ENCODE data around the gene STYX. TPM values are rescaled to one million over a fixed set of nuclear protein-coding genes. Genes with fewer than 3 reads are reported as not detected.

Gene STYX
- total and polyA plus RNA-seq, 2 of the 8 experiments (the other 6 are each of a cell fraction or from before 2014, with no cell fraction given) = 8.3 to 29.0 TPM

GRCh38 chr14:52706724-52707706 is 23.0 kb upstream of the STYX start, which contains the start of gene PSMC6:
Gene PSMC6, plus strand, starts transcription at chr14:52707200. Its CDS starts 20 bp downstream, at chr14:52707220.
- peak within 1 kb of the TSS; percentile 40 for H3K56ac ChIP-seq (replicated peaks; ENCODE audit: insufficient read length, low read depth, low read length)
- no peak within 1 kb of the TSS; the same call in 1 of the 2 replicates for H2AK5ac ChIP-seq (ENCODE audit: low read depth, low read length)
- H3K27ac ChIP-seq (ENCODE audit: low read depth, low read length) = peak within 1 kb of the TSS; percentile 94
- ChIA-PET CTCF (ENCODE audit: partially characterized antibody) (interaction anchor here (1.4 to 1.5 kb wide), 2 partner anchors 16 to 27 kb away, joined by 4 read pairs; no protein-coding TSS in a partner anchor), POLR2A (ENCODE audit: partially characterized antibody) (interaction anchor here (0.9 to 2.6 kb wide), 15 partner anchors 9 to 248 kb away, joined by 3 to 19 read pairs (median 4); partner anchors contain the start of genes ERO1A, GPR137C, STYX and TXNDC16)
- peak within 1 kb of the TSS; percentile 97; the same call in 1 of the 2 replicates for H4K8ac ChIP-seq (ENCODE audit: extremely low read depth, insufficient read depth, low read length)
- H3K23ac ChIP-seq (ENCODE audit: insufficient read length) = no peak within 1 kb of the TSS
- H4K91ac ChIP-seq (replicated peaks; ENCODE audit: insufficient read length, low read length) = peak within 1 kb of the TSS; percentile 71
- no peaks in the 10 kb centered on the region for H3K79me1 ChIP-seq (ENCODE audit: low read depth, low read length)
- H2BK5ac ChIP-seq (ENCODE audit: low read depth, low read length) = peak within 1 kb of the TSS; percentile 96
- H2AFZ ChIP-seq (ENCODE audit: low read length) = peak within 1 kb of the TSS; percentile 97
- H3K79me2 ChIP-seq (ENCODE audit: control insufficient read depth in 1 of 2, insufficient read depth in 2 of 2, low read length in 2 of 2) = peaks cover 11 to 28% of the 10 kb centered on the region in 2 experiments; a peak in 3 of 4 replicates
- H3K4me1 ChIP-seq (replicated peaks in 1 of 4; ENCODE audit: control insufficient read depth in 3 of 4, insufficient read depth in 4 of 4, low read length in 3 of 4) = peaks cover 0 to 3% (median 1%) of the 10 kb centered on the region in 4 experiments; a peak in 1 of 7 replicates
- no peak within 1 kb of the TSS for H3K14ac ChIP-seq (ENCODE audit: insufficient read length)
- peaks cover 2% of the 10 kb centered on the region; the same call in 1 of the 2 replicates for H3K23me2 ChIP-seq (ENCODE audit: low read depth, low read length)
- 8% methylated on average over 43 of the region's 43 CpGs; no CpG with 5 or more reads in 1 of the 2 experiments for WGBS, 2 experiments (ENCODE audit: extremely low coverage in 1 of 2, insufficient coverage in 1 of 2, insufficient read length in 1 of 2, insufficient replicate concordance in 2 of 2, low coverage in 1 of 2, low lambda C conversion rate in 2 of 2, missing lambda C conversion rate in 1 of 2)
- H3K9ac ChIP-seq (replicated peaks in 1 of 4; ENCODE audit: extremely low read depth in 1 of 4, low read depth in 3 of 4, low read length in 3 of 4) = peak within 1 kb of the TSS; percentile 90 to 98 (median 96)
- no peaks in the 10 kb centered on the region for H3K27me3 ChIP-seq (replicated peaks in 1 of 4; ENCODE audit: control insufficient read depth in 3 of 4, extremely low read depth in 1 of 4, insufficient read depth in 3 of 4, low read length in 3 of 4)
- H3K4me2 ChIP-seq (ENCODE audit: insufficient read depth in 1 of 2, low read depth in 2 of 2, low read length in 2 of 2) = peak within 1 kb of the TSS; percentile 55 to 77
- no peak for FAIRE-seq
- peak within 1 kb of the TSS; percentile 85 to 99 (median 94) for H3K4me3 ChIP-seq (ENCODE audit: extremely low read depth in 1 of 4, insufficient read depth in 2 of 4, low read depth in 3 of 4, low read length in 4 of 4)
- H3K36me3 ChIP-seq (ENCODE audit: control insufficient read depth in 2 of 4, insufficient read depth in 4 of 4, low read length in 3 of 4) = peaks cover 0 to 30% (median 8%) of the 10 kb centered on the region in 4 experiments; a peak in 7 of 8 replicates
- H3K9me3 ChIP-seq (ENCODE audit: insufficient read depth in 2 of 2, low read depth in 1 of 2, low read length in 1 of 2) = no peaks in the 10 kb centered on the region
- peak; percentile 68 to 92 for DNase-seq (ENCODE audit: low read depth in 1 of 2, low spot score in 2 of 2)
- H3K4ac ChIP-seq (replicated peaks; ENCODE audit: insufficient read length, low read depth, low read length) = peak within 1 kb of the TSS; percentile 33
- H4K5ac ChIP-seq (ENCODE audit: insufficient read length, low read depth, low read length) = peak within 1 kb of the TSS; percentile 52
- no peak within 1 kb of the TSS for H2BK120ac ChIP-seq (replicated peaks; ENCODE audit: low read depth, low read length)
- no peak within 1 kb of the TSS for H2BK20ac ChIP-seq (ENCODE audit: low read length)
- H2BK12ac ChIP-seq (ENCODE audit: low read depth, low read length) = no peak within 1 kb of the TSS
- H4K20me1 ChIP-seq (replicated peaks in 1 of 2; ENCODE audit: control insufficient read depth in 1 of 2, insufficient read depth in 2 of 2, low read length in 2 of 2) = no peaks in the 10 kb centered on the region
- H2BK15ac ChIP-seq (ENCODE audit: low read length) = no peak within 1 kb of the TSS
- H3K18ac ChIP-seq (ENCODE audit: extremely low read depth, low read length) = no peak within 1 kb of the TSS
- peak; percentile 96 for TF ChIP-seq YY1 (IDR thresholded peaks at IDR 0.05; ENCODE audit: low read depth, low read length)
- TF ChIP-seq RBBP5 (IDR thresholded peaks at IDR 0.05; ENCODE audit: borderline replicate concordance, low read depth, low read length) = no peak
- peak; percentile 43 for TF ChIP-seq TAF7 (optimal IDR thresholded peaks at IDR 0.05; ENCODE audit: borderline replicate concordance, low read depth, low read length)
- TF ChIP-seq SAP30 (IDR thresholded peaks at IDR 0.05; ENCODE audit: insufficient read depth, insufficient replicate concordance, low read length) = peak; percentile 85
- no peak for TF ChIP-seq RFX5 (IDR thresholded peaks at IDR 0.05; ENCODE audit: borderline replicate concordance, low read depth, low read length)
- TF ChIP-seq MAX (IDR thresholded peaks at IDR 0.05) = 0 out of 2 replicates have a peak, but pooled peaks have one; percentile 19
- TF ChIP-seq SP4 (IDR thresholded peaks at IDR 0.05; ENCODE audit: low read length) = peak; percentile 59; the same call in 1 of the 2 replicates
- peak; percentile 58 to 95 for TF ChIP-seq POLR2A (IDR thresholded peaks at IDR 0.05; ENCODE audit: control extremely low read depth in 1 of 2, low read depth in 2 of 2, low read length in 2 of 2)
- peak; percentile 78 for TF ChIP-seq KDM5A (IDR thresholded peaks at IDR 0.05; ENCODE audit: low read length)
- TF ChIP-seq GABPA (IDR thresholded peaks at IDR 0.05; ENCODE audit: borderline replicate concordance, insufficient read depth, low read length) = no peak

All from H1 (cell line).